GM20000 (cell line): Measurements from ENCODE around the gene FGD6.

Experiments used
- DNase-seq: peaks from one replicate; pipeline ENCODE4 v3.0.0; 2012; ENCODE audit warnings: low spot score
- CTCF ChIP-seq: IDR thresholded peaks from 2 replicates; pipeline ENCODE4 v1.5.1; 2012; ENCODE audit warnings: mild to moderate bottlenecking, control low read depth; ENCODE audit errors: extremely low read depth, missing control alignments

FGD6 gene

GRCh38 chr12:95230313-95230712 is 13.0 kb upstream of the FGD6 start:
- no peak for TF ChIP-seq CTCF
- DNase-seq, result no peak

GRCh38 chr12:95229636-95230035 is 12.4 kb upstream of the FGD6 start:
- DNase-seq, result no peak
- no peak for TF ChIP-seq CTCF

GRCh38 chr12:95228617-95229016 is 11.3 kb upstream of the FGD6 start:
- DNase-seq, result no peak

GRCh38 chr12:95227818-95228356 is 10.6 kb upstream of the FGD6 start:
- TF ChIP-seq CTCF, result no peak
- no peak for DNase-seq

More at GRCh38 chr12:95228617-95229016, 11.3 kb upstream of the FGD6 start:
- no peak for TF ChIP-seq CTCF

- no peak for DNase-seq
- no peak for TF ChIP-seq CTCF
Observed at GRCh38 chr12:95225645-95226212, 8.5 kb upstream of the FGD6 start.

- no peak for TF ChIP-seq CTCF
- DNase-seq, result no peak
Observed at GRCh38 chr12:95224202-95225170, 7.2 kb upstream of the FGD6 start.

GRCh38 chr12:95220726-95221125 is 3.5 kb upstream of the FGD6 start:
- DNase-seq, result no peak
- TF ChIP-seq CTCF, result no peak
